Measurements from ENCODE around the gene FURIN.

Gene FURIN

GRCh38 chr15:90918835-90919234, 50.4 kb downstream of the FURIN start:
- POLR2A ChIA-PET = interaction anchor here (1.0 to 1.9 kb wide), 3 partner anchors 9 to 16 kb away, joined by 4 to 10 read pairs (median 4); partner anchors contain the start of genes HDDC3 and MAN2A2
- no peak for TF ChIP-seq TSHZ1 (tag by site-specific recombination; IDR thresholded peaks at IDR 0.05; ENCODE audit: borderline replicate concordance)
- no peak for TF ChIP-seq ZNF214 (tag by site-specific recombination; IDR thresholded peaks at IDR 0.05; ENCODE audit: borderline replicate concordance)
- TF ChIP-seq ZNF311 (tag by site-specific recombination; IDR thresholded peaks at IDR 0.05; ENCODE audit: borderline replicate concordance) = no peak
- no peak for TF ChIP-seq PRDM6 (tag by site-specific recombination; IDR thresholded peaks at IDR 0.05)
- TF ChIP-seq ZNF501 (tag by site-specific recombination; IDR thresholded peaks at IDR 0.05) = no peak
- no peak for TF ChIP-seq ZNF184 (tag by site-specific recombination; IDR thresholded peaks at IDR 0.05)
- TF ChIP-seq ZNF580 (tag by site-specific recombination; IDR thresholded peaks at IDR 0.05) = no peak
- TF ChIP-seq ZNF404 (tag by site-specific recombination; IDR thresholded peaks at IDR 0.05) = no peak
- no peak for TF ChIP-seq ZNF133 (tag by site-specific recombination; IDR thresholded peaks at IDR 0.05)
- TF ChIP-seq ZNF585B (tag by site-specific recombination; IDR thresholded peaks at IDR 0.05) = no peak
- TF ChIP-seq KLF17 (tag by site-specific recombination; IDR thresholded peaks at IDR 0.05) = no peak
- no peak for TF ChIP-seq ZNF280D (tag by site-specific recombination; IDR thresholded peaks at IDR 0.05)
- H3K36me3 ChIP-seq (ENCODE audit: control insufficient read depth in 2 of 2, insufficient read depth in 1 of 2, low read length in 2 of 2) = peaks cover 38 to 78% of the 10 kb centered on the region in 2 experiments

GRCh38 chr15:90921887-90922286, 53.5 kb downstream of the FURIN start:
- ChIA-PET POLR2A (interaction anchor here (1.2 to 1.5 kb wide), 2 partner anchors 8 to 10 kb away, joined by 3 to 4 read pairs; partner anchors contain the start of gene HDDC3), CTCF (interaction anchor here (1.0 to 6.9 kb wide), 3 partner anchors 11 to 26 kb away, joined by 3 to 82 read pairs (median 4); partner anchors contain the start of genes HDDC3, MAN2A2 and UNC45A)
- Histone ChIP-seq H3K4me3 (ENCODE audit: low read depth, low read length) (no peak overlapping the region), H3K9me3 (ENCODE audit: control insufficient read depth, insufficient read depth, low read depth, low read length) (no peaks in the 10 kb centered on the region), H3K36me3 (ENCODE audit: control insufficient read depth in 2 of 2, insufficient read depth in 1 of 2, low read length in 2 of 2) (peaks cover 27 to 50% of the 10 kb centered on the region in 2 experiments), H3K4me1 (ENCODE audit: control insufficient read depth, insufficient read depth, low read length) (no peaks in the 10 kb centered on the region), H3K27ac (ENCODE audit: extremely low read depth, low read depth, low read length) (no peak overlapping the region)
- TF ChIP-seq ZNF76 (tag by site-specific recombination; IDR thresholded peaks at IDR 0.05; ENCODE audit: borderline replicate concordance, low read depth) = no peak
- TF ChIP-seq PRDM10 (tag by site-specific recombination; IDR thresholded peaks at IDR 0.05) = no peak
- TF ChIP-seq ZNF214 (tag by site-specific recombination; IDR thresholded peaks at IDR 0.05; ENCODE audit: borderline replicate concordance) = no peak
- TF ChIP-seq ZBTB11 (tag by site-specific recombination; conservative IDR thresholded peaks at IDR 0.05; ENCODE audit: low read depth) = no peak
- no peak for TF ChIP-seq OVOL3 (tag by site-specific recombination; IDR thresholded peaks at IDR 0.05)

More at GRCh38 chr15:90918835-90919234, 50.4 kb downstream of the FURIN start:
- H3K27ac ChIP-seq (ENCODE audit: extremely low read depth, low read depth, low read length) = no peak overlapping the region
- no peak overlapping the region for H3K4me3 ChIP-seq (ENCODE audit: low read depth, low read length)
- no peaks in the 10 kb centered on the region for H3K4me1 ChIP-seq (ENCODE audit: control insufficient read depth, insufficient read depth, low read length)
- CTCF ChIA-PET = interaction anchor here (1.8 to 2.1 kb wide), 2 partner anchors 13 to 16 kb away, joined by 7 read pairs; partner anchors contain the start of genes HDDC3 and MAN2A2
- H3K9me3 ChIP-seq (ENCODE audit: control insufficient read depth, insufficient read depth, low read depth, low read length) = no peaks in the 10 kb centered on the region

Data from HEK293 (cell line).